GM12878 (cell line): ENCODE measurements around the gene CCK. TPM values are rescaled to one million over a fixed set of nuclear protein-coding genes. Genes with fewer than 3 reads are reported as not detected.

Experiments
- ATAC-seq: fragments of 200-7000 bp; cut with Tn5 transposase; 3 replicates; pipeline ENCODE4 v1.9.1; 2020; ENCODE audit warnings: mild to moderate bottlenecking, moderate library complexity
- Bru-seq: library from RNA; stranded (reverse); fragments of 400-500 nt; gene quantifications from one replicate; lab custom pipeline; 2021; lab: Mats Ljungman, UMichigan
- BruChase-seq, 2 experiments: library from RNA; stranded (reverse); fragments of 400-500 nt; gene quantifications; one replicate each; lab custom pipeline; 2021; lab: Mats Ljungman, UMichigan
- BruUV-seq: library from RNA; stranded (reverse); fragments of 400-500 nt; replicated peaks from 2 replicates; lab custom pipeline; 2021; lab: Mats Ljungman, UMichigan
- CTCF ChIA-PET: fragments of 300-600 bp; sonication (Branson Sonifier 250); formaldehyde crosslinking; extraction: SDS; loops from one replicate; lab custom pipeline; 2021; ENCODE audit warnings: inconsistent platforms; lab: Yijun Ruan, JAX
- POLR2A ChIA-PET: fragments of 350-600 bp; formaldehyde crosslinking; extraction: SDS; loops from one replicate; lab custom pipeline; 2021; ENCODE audit warnings: inconsistent platforms; lab: Charles Lee
- RAD21 ChIA-PET: fragments of 300-600 bp; sonication (Branson Sonifier 250); formaldehyde crosslinking; loops from one replicate; lab custom pipeline; 2023; ENCODE audit warnings: antibody characterized with exemption; ENCODE audit not compliant: unreplicated experiment; lab: Charles Lee
- SMC1A ChIA-PET: fragments of 300-600 bp; sonication (Branson Sonifier 250); formaldehyde crosslinking; loops from one replicate; lab custom pipeline; 2023; ENCODE audit not compliant: unreplicated experiment, uncharacterized antibody; lab: Charles Lee
- DNase-seq: peaks from one replicate; pipeline ENCODE4 v3.0.0-alpha.2; 2011; ENCODE audit warnings: low read depth, low spot score
- FAIRE-seq: peaks from 3 replicates; lab custom pipeline; 2011; peaks lifted over from hg19 to GRCh38; lab: Jason Lieb, UNC
- H2AFZ ChIP-seq: 2 replicates; pipeline ENCODE4 v1.6.0; 2011; ENCODE audit warnings: low read depth, low read length, control low read depth; ENCODE audit not compliant: control insufficient read depth
- H3K27ac ChIP-seq: 2 replicates; pipeline ENCODE4 v1.5.1; 2011; ENCODE audit warnings: control low read depth; ENCODE audit not compliant: control insufficient read depth, insufficient read depth
- H3K27me3 ChIP-seq, 2 experiments: replicated peaks in 1 of 2; 2 replicates each; pipeline versions ENCODE4 v1.6.0 to v1.6.1; 2011; ENCODE audit warnings: low read length in 1 of 2; ENCODE audit not compliant: control insufficient read depth in 2 of 2, insufficient read depth in 2 of 2
- H3K36me3 ChIP-seq, 2 experiments: 2 replicates each; pipeline ENCODE4 v1.5.1; 2011; ENCODE audit warnings: low read length in 1 of 2; ENCODE audit not compliant: control insufficient read depth in 2 of 2, insufficient read depth in 2 of 2
- H3K4me1 ChIP-seq: 2 replicates; pipeline ENCODE4 v1.6.1; 2011; ENCODE audit warnings: mild to moderate bottlenecking, low read length, moderate library complexity, mixed read lengths; ENCODE audit not compliant: control insufficient read depth, insufficient read depth
- H3K4me2 ChIP-seq: 2 replicates; pipeline ENCODE4 v1.6.0; 2011; ENCODE audit warnings: control low read depth; ENCODE audit not compliant: control insufficient read depth, insufficient read depth
- H3K4me3 ChIP-seq: fragments of 200-600 bp; sonication (generic); 2 replicates; pipeline ENCODE4 v1.5.1; 2016
- H3K79me2 ChIP-seq: 2 replicates; pipeline ENCODE4 v1.6.0; 2011; ENCODE audit warnings: low read length; ENCODE audit not compliant: control insufficient read depth, insufficient read depth
- H3K9ac ChIP-seq: 2 replicates; pipeline ENCODE4 v1.8.0; 2011; ENCODE audit warnings: low read length, control low read depth, mixed read lengths; ENCODE audit not compliant: control insufficient read depth, insufficient read depth
- H3K9me3 ChIP-seq: replicated peaks from 3 replicates; pipeline ENCODE4 v1.5.1; 2011; ENCODE audit warnings: mild to moderate bottlenecking, low read length; ENCODE audit not compliant: control insufficient read depth, insufficient read depth
- H4K20me1 ChIP-seq: 2 replicates; pipeline ENCODE4 v1.6.0; 2011; ENCODE audit not compliant: control insufficient read depth, insufficient read depth
- CHD1 ChIP-seq: IDR thresholded peaks from 2 replicates; pipeline ENCODE4 v1.6.1; 2012; ENCODE audit warnings: low read depth, low read length, improper control_type of control experiment
- IKZF2 ChIP-seq, 2 experiments: fragments of 450-650 bp; IDR thresholded peaks; 2 replicates each; pipeline ENCODE4 v1.6.1; 2017; ENCODE audit warnings: mild to moderate bottlenecking in 2 of 2, moderate library complexity in 2 of 2
- NR2C2 ChIP-seq: IDR thresholded peaks from 2 replicates; pipeline ENCODE4 v1.6.1; 2011; ENCODE audit warnings: borderline replicate concordance, low read depth; ENCODE audit not compliant: control insufficient read depth, insufficient read length
- RAD51 ChIP-seq: fragments of 450-650 bp; IDR thresholded peaks from 2 replicates; pipeline ENCODE4 v1.6.1; 2016; ENCODE audit warnings: moderate library complexity, mild to moderate bottlenecking, inconsistent platforms
- RB1 ChIP-seq: fragments of 450-650 bp; formaldehyde crosslinking; IDR thresholded peaks from 2 replicates; pipeline ENCODE4 v1.6.1; 2017; ENCODE audit warnings: mild to moderate bottlenecking, borderline replicate concordance
- SP1 ChIP-seq: IDR thresholded peaks from one replicate; pipeline ENCODE4 v1.6.1; 2011; ENCODE audit warnings: low read depth, low read length
- WGBS: methylation state at CpG from one replicate; pipeline ENCODE4 v1.1.6; 2016; ENCODE audit warnings: low lambda C conversion rate; ENCODE audit not compliant: insufficient replicate concordance, insufficient coverage; ENCODE audit errors: missing lambda C conversion rate; 5-methylcytosine and 5-hydroxymethylcytosine counted together
- in situ Hi-C: fragments of 300-500 bp; cut with MboI; formaldehyde crosslinking; loops from 9 replicates; pipeline ENCODE4 v1.14.3; 2018; ENCODE audit warnings: mixed read lengths
- intact Hi-C: fragments of 100-400 bp; cut with micrococcal nuclease; formaldehyde crosslinking; loops from one replicate; pipeline ENCODE4 v1.14.2; 2022; ENCODE audit not compliant: unreplicated experiment
- long read RNA-seq, 2 experiments: library from polyadenylated mRNA; unstranded; transcript quantifications; one replicate each; pipeline ENCODE4 v2.0.0, GENCODE V29; 2019 to 2020
- polyA minus RNA-seq, 3 experiments: library from RNA; depleted of rRNA, polyadenylated mRNA; stranded (reverse); fragments of >200 nt; gene quantifications; 2 replicates each; pipeline ENCODE4 v1.2.3, GENCODE V29; 2011
- polyA plus RNA-seq, 11 experiments: library from polyadenylated mRNA; depleted of rRNA in 4 of 11; unstranded in 6 of 11; stranded (reverse) in 5 of 11; fragments of >200 nt; fragmentation: Nextera tagmentation in 4 of 11; fragmentation: Illumina TruSeq in 1 of 11; extraction: Ambion mirVana in 4 of 11; extraction: Trizol in 1 of 11; gene quantifications; 1 replicate in 1 of 11; 2 replicates in 10 of 11; pipeline versions ENCODE4 v1.2.1 to v1.2.3, GENCODE V29; 2011 to 2016; ENCODE audit warnings: inconsistent platforms in 2 of 11, missing spikeins in 2 of 11, low read depth in 1 of 11
- total RNA-seq, 4 experiments: library from RNA; depleted of rRNA in 3 of 4; stranded (reverse); fragments of >200 nt in 3 of 4; fragmentation: Illumina TruSeq in 1 of 4; extraction: Trizol in 1 of 4; gene quantifications; 2 replicates each; pipeline versions ENCODE4 v1.2.1 to v1.2.3, GENCODE V29; 2013 to 2021
- TF ChIP-seq, protein P1 (sequence below): fragments of 450-650 bp; formaldehyde crosslinking; IDR thresholded peaks from 2 replicates; pipeline ENCODE4 v1.4.0; 2022; ENCODE audit warnings: mild to moderate bottlenecking, moderate library complexity

Gene CCK, protein sequence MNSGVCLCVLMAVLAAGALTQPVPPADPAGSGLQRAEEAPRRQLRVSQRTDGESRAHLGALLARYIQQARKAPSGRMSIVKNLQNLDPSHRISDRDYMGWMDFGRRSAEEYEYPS
- not detected in 2 replicates for total RNA-seq (2013; cell fraction: nucleolus; rRNA removed)
- not detected in 2 replicates for total RNA-seq (2014; rRNA removed)
- total RNA-seq (2014; rRNA removed; fragmentation: Illumina TruSeq; extraction: Trizol): not detected in 2 replicates
- not detected in 2 replicates for total RNA-seq (2021)
- not detected for polyA plus RNA-seq (2011; ENCODE audit: low read depth)
- not detected in 2 replicates for polyA plus RNA-seq (2011; rRNA removed)
- polyA plus RNA-seq (2011; cell fraction: cytosol; rRNA removed): not detected in 2 replicates
- not detected in 2 replicates for polyA plus RNA-seq (2011; cell fraction: nucleus; rRNA removed)
- not detected in 2 replicates for polyA plus RNA-seq (2012)
- polyA plus RNA-seq (2014; fragmentation: Illumina TruSeq; extraction: Trizol): not detected in 2 replicates
- not detected for polyA plus RNA-seq (2014; fragmentation: Nextera tagmentation; extraction: Ambion mirVana)
- not detected in 2 replicates for polyA plus RNA-seq (2014; rRNA removed)
- not detected for polyA plus RNA-seq (2016; fragmentation: Nextera tagmentation; extraction: Ambion mirVana)
- polyA minus RNA-seq (2011; rRNA and poly(A)+ RNA removed): not detected in 2 replicates
- not detected in 2 replicates for polyA minus RNA-seq (2011; cell fraction: cytosol; rRNA and poly(A)+ RNA removed)
- polyA minus RNA-seq (2011; cell fraction: nucleus; rRNA and poly(A)+ RNA removed): not detected in 2 replicates
- Bru-seq, nascent RNA: not detected
- not detected for BruChase-seq, experiment 1, labeled RNA remaining after a 6-hour chase
- not detected for BruChase-seq, experiment 2, labeled RNA remaining after a 2-hour chase
- long read RNA-seq, experiment 1: 0 reads
- long read RNA-seq, experiment 2: 0 reads

DNA sequence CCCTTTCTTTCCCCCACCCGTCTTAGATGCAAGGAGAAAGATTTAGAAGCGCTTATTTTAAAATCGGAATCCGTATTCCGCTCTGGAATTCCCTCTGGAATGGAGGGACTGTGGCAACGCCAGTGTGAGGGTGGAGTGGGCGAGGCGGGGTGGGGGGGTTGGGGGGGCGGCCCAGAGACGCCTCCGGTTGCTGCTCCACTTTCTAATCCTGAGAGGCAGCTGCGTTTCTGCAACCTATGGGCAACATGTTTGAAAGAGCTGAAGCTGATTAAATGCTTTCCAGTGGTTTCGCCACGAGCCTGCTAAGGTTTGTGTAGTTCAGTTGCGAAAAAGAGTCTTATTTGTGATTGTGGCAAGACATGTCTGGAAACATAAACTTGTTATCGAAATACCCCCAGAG is at the start of gene CCK:
Gene CCK (minus strand): TSS at position 101 of the 400 bp plus-strand sequence. CDS start 2,555 bp downstream, outside the sequence.
- WGBS: 58% methylated on average over 13 of the region's 16 CpGs
- ChIA-PET POLR2A (no interaction called here), CTCF (no interaction called here)

More for the DNA sequence above, at the start of gene CCK:
- DNase-seq (no peak), ATAC-seq (no peak), FAIRE-seq (no peak)
- Histone ChIP-seq H3K79me2 (no peaks in the 10 kb centered on the region), H3K9ac (no peak within 1 kb of the TSS), H3K27ac (no peak within 1 kb of the TSS), H4K20me1 (no peaks in the 10 kb centered on the region), H3K9me3 (no peaks in the 10 kb centered on the region; the same call in 1 of the 3 replicates), H3K36me3 (no peaks in the 10 kb centered on the region), H3K27me3 (peaks cover 3 to 18% of the 10 kb centered on the region in 2 experiments; a peak in 3 of 4 replicates), H3K4me1 (no peaks in the 10 kb centered on the region), H3K4me3 (no peak within 1 kb of the TSS), H3K4me2 (no peak within 1 kb of the TSS), H2AFZ (no peak within 1 kb of the TSS)
- TF ChIP-seq, protein P1, sequence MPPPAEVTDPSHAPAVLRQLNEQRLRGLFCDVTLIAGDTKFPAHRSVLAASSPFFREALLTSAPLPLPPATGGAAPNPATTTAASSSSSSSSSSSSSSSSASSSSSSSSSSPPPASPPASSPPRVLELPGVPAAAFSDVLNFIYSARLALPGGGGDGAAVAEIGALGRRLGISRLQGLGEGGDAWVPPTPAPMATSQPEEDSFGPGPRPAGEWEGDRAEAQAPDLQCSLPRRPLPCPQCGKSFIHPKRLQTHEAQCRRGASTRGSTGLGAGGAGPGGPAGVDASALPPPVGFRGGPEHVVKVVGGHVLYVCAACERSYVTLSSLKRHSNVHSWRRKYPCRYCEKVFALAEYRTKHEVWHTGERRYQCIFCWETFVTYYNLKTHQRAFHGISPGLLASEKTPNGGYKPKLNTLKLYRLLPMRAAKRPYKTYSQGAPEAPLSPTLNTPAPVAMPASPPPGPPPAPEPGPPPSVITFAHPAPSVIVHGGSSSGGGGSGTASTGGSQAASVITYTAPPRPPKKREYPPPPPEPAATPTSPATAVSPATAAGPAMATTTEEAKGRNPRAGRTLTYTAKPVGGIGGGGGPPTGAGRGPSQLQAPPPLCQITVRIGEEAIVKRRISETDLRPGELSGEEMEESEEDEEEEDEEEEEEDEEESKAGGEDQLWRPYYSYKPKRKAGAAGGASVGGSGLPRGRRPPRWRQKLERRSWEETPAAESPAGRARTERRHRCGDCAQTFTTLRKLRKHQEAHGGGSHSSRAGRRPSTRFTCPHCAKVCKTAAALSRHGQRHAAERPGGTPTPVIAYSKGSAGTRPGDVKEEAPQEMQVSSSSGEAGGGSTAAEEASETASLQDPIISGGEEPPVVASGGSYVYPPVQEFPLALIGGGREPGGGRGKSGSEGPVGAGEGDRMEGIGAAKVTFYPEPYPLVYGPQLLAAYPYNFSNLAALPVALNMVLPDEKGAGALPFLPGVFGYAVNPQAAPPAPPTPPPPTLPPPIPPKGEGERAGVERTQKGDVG (CRISPR knock-in tag): no peak
- TF ChIP-seq CHD1 (no peak), SP1 (no peak), RAD51 (no peak), NR2C2 (no peak), RB1 (no peak), IKZF2 (IDR thresholded peaks at IDR 0.05) (no peak)
- ChIA-PET RAD21 (no interaction called here), SMC1A (no interaction called here)
- BruUV-seq: no TSS peak
- intact Hi-C loops (no loop called here), in situ Hi-C loops (no loop called here)
